ENCODE results near the gene ASTN2. TPM values are rescaled to one million over a fixed set of nuclear protein-coding genes. Genes with fewer than 3 reads are reported as not detected.

The ASTN2 gene
- total RNA-seq, 1 experiment from 2014 or later = 4.8 TPM

- ATAC-seq = no peak
- H3K36me3 ChIP-seq (ENCODE audit: control insufficient read depth in 1 of 2, insufficient read depth in 2 of 2, low read length in 2 of 2) = no peaks in the 10 kb centered on the region
- no peaks in the 10 kb centered on the region for H4K20me1 ChIP-seq (ENCODE audit: insufficient read depth)
- no peak overlapping the region for H3K27ac ChIP-seq (ENCODE audit: low read depth, low read length)
- no peak for DNase-seq (ENCODE audit: low read depth, low spot score)
- no peak for TF ChIP-seq EGR1 (IDR thresholded peaks at IDR 0.05; ENCODE audit: low read depth)
- no peak for TF ChIP-seq ZFX (IDR thresholded peaks at IDR 0.05)
- H3K4me1 ChIP-seq (ENCODE audit: control insufficient read depth in 1 of 2, insufficient read depth in 2 of 2, low read length in 2 of 2) = no peaks in the 10 kb centered on the region
- no peak overlapping the region for H2AFZ ChIP-seq (ENCODE audit: low read depth, low read length, poor library complexity, severe bottlenecking)
- intact Hi-C loops (cut with micrococcal nuclease) = no loop called here
- no peaks in the 10 kb centered on the region for H3K79me2 ChIP-seq (ENCODE audit: insufficient read depth, low read length)
- no peaks in the 10 kb centered on the region for H3K9me2 ChIP-seq (ENCODE audit: insufficient read depth)
- no peak overlapping the region for H3K9ac ChIP-seq (ENCODE audit: low read length)
- no TSS peak for BruUV-seq (replicated peaks)
- H3K9me3 ChIP-seq (ENCODE audit: control insufficient read depth in 1 of 2, insufficient read depth in 1 of 2, low read depth in 1 of 2, low read length in 2 of 2) = no peaks in the 10 kb centered on the region
- CTCF ChIA-PET = no interaction called here
- POLR2A ChIA-PET = no interaction called here
- H3K4me3 ChIP-seq (replicated peaks in 1 of 2; ENCODE audit: low read depth in 1 of 2, low read length in 2 of 2) = no peak overlapping the region
- H3K27me3 ChIP-seq (ENCODE audit: insufficient read depth, low read length) = no peaks in the 10 kb centered on the region
- RAD21 ChIA-PET (ENCODE audit: low non-redundant PET in 1 of 2, low total read pairs in 2 of 2, uncharacterized antibody in 2 of 2, unreplicated experiment in 2 of 2) = no interaction called here
- no peak overlapping the region for H3K4me2 ChIP-seq (ENCODE audit: low read length)
Measured at GRCh38 chr9:116423149-116423548, 991.7 kb downstream of the ASTN2 start.

GRCh38 chr9:116422119-116422979, 992.5 kb downstream of the ASTN2 start:
- no TSS peak for BruUV-seq (replicated peaks)
- H3K4me2 ChIP-seq (ENCODE audit: low read length) = no peak overlapping the region
- no peak for DNase-seq (ENCODE audit: low read depth, low spot score)
- no peak for TF ChIP-seq CBX3 (IDR thresholded peaks at IDR 0.05; ENCODE audit: low read depth)
- TF ChIP-seq MAX (IDR thresholded peaks at IDR 0.05) = no peak
- TF ChIP-seq REST (IDR thresholded peaks at IDR 0.05; ENCODE audit: low read depth) = no peak
- TF ChIP-seq ATF3 (IDR thresholded peaks at IDR 0.05) = no peak
- no peak for TF ChIP-seq SRF (IDR thresholded peaks at IDR 0.05; ENCODE audit: low read depth)
- no peak for TF ChIP-seq YY1 (IDR thresholded peaks at IDR 0.05; ENCODE audit: extremely low read depth, insufficient replicate concordance, low read depth, low read length)
- TF ChIP-seq SP1 (IDR thresholded peaks at IDR 0.05; ENCODE audit: low read depth) = no peak
- no peak for TF ChIP-seq ZNF274 (IDR thresholded peaks at IDR 0.05; ENCODE audit: low read depth, low read length)
- no peak for TF ChIP-seq RAD21 (IDR thresholded peaks at IDR 0.05; ENCODE audit: low read depth)
- no peaks in the 10 kb centered on the region for H3K4me1 ChIP-seq (ENCODE audit: control insufficient read depth in 1 of 2, insufficient read depth in 2 of 2, low read length in 2 of 2)
- no peaks in the 10 kb centered on the region for H3K9me3 ChIP-seq (ENCODE audit: control insufficient read depth in 1 of 2, insufficient read depth in 1 of 2, low read depth in 1 of 2, low read length in 2 of 2)
- no peak for ATAC-seq
- no peak overlapping the region for H3K9ac ChIP-seq (ENCODE audit: low read length)
- no peaks in the 10 kb centered on the region for H3K79me2 ChIP-seq (ENCODE audit: insufficient read depth, low read length)
- H4K20me1 ChIP-seq (ENCODE audit: insufficient read depth) = no peaks in the 10 kb centered on the region
- CTCF ChIA-PET = no interaction called here
- H2AFZ ChIP-seq (ENCODE audit: low read depth, low read length, poor library complexity, severe bottlenecking) = no peak overlapping the region
- RAD21 ChIA-PET (ENCODE audit: low non-redundant PET in 1 of 2, low total read pairs in 2 of 2, uncharacterized antibody in 2 of 2, unreplicated experiment in 2 of 2) = no interaction called here
- H3K4me3 ChIP-seq (replicated peaks in 1 of 2; ENCODE audit: low read depth in 1 of 2, low read length in 2 of 2) = no peak overlapping the region
- no peaks in the 10 kb centered on the region for H3K36me3 ChIP-seq (ENCODE audit: control insufficient read depth in 1 of 2, insufficient read depth in 2 of 2, low read length in 2 of 2)
- H3K27ac ChIP-seq (ENCODE audit: low read depth, low read length) = no peak overlapping the region
- no peaks in the 10 kb centered on the region for H3K9me2 ChIP-seq (ENCODE audit: insufficient read depth)
- intact Hi-C loops (cut with micrococcal nuclease) = no loop called here
- H3K27me3 ChIP-seq (ENCODE audit: insufficient read depth, low read length) = no peaks in the 10 kb centered on the region
- POLR2A ChIA-PET = no interaction called here
